CD4-positive, alpha-beta T cell treated with Interleukin-10 for 1 hour (primary cell): ENCODE data around the gene HELLS.
A peak's percentile ranks its signal among the peaks of the same experiment; 100 is the strongest.
"Not testable (repeated sequence)": the region's sequence is repeated elsewhere in the genome, so short reads cannot be mapped to it uniquely, and the experiment has no call there.

ENCODE experiments used
- DNase-seq: peaks from one replicate; pipeline ENCODE4 v3.0.0-alpha.2; 2020

HELLS gene

GRCh38 chr10:94545391-94546048 is at the start of gene HELLS:
Gene HELLS, plus strand, starts transcription at chr10:94545788. Its CDS starts 134 bp downstream, at chr10:94545922.
- DNase-seq: peak; percentile 80

- no peak for DNase-seq
Observed at GRCh38 chr10:94496010-94496409, 49.6 kb upstream of the HELLS start.

GRCh38 chr10:94496646-94497045 is 48.9 kb upstream of the HELLS start:
- no peak for DNase-seq

- DNase-seq: no peak
Observed at GRCh38 chr10:94500063-94500462, 45.5 kb upstream of the HELLS start.

GRCh38 chr10:94521276-94522250 is 24.0 kb upstream of the HELLS start:
- no peak for DNase-seq

- DNase-seq: no peak
Observed at GRCh38 chr10:94524146-94524545, 21.4 kb upstream of the HELLS start.

GRCh38 chr10:94524711-94525110 is 20.9 kb upstream of the HELLS start:
- DNase-seq: no peak

- not testable (repeated sequence) for DNase-seq
Observed at GRCh38 chr10:94531550-94531949, 14.0 kb upstream of the HELLS start.

- no peak for DNase-seq
Observed at GRCh38 chr10:94533027-94533426, 12.6 kb upstream of the HELLS start.

GRCh38 chr10:94542282-94542681 is 3.3 kb upstream of the HELLS start:
- not testable (repeated sequence) for DNase-seq

GRCh38 chr10:94546049-94546900 is 687 bp downstream of the HELLS start:
- DNase-seq: peak; percentile 22

GRCh38 chr10:94546901-94547185 is 1.3 kb downstream of the HELLS start:
- no peak for DNase-seq

- no peak for DNase-seq
Observed at GRCh38 chr10:94549221-94549620, 3.6 kb downstream of the HELLS start.

GRCh38 chr10:94567714-94568307 is 22.2 kb downstream of the HELLS start:
- DNase-seq: not testable (repeated sequence)

GRCh38 chr10:94571081-94571480 is 25.5 kb downstream of the HELLS start:
- no peak for DNase-seq

GRCh38 chr10:94571528-94571927 is 25.9 kb downstream of the HELLS start:
- no peak for DNase-seq

GRCh38 chr10:94578790-94579189 is 33.2 kb downstream of the HELLS start:
- no peak for DNase-seq

- DNase-seq: no peak
Observed at GRCh38 chr10:94583124-94583523, 37.5 kb downstream of the HELLS start.

GRCh38 chr10:94591461-94592205 is 46.0 kb downstream of the HELLS start:
- DNase-seq: no peak

- DNase-seq: no peak
Observed at GRCh38 chr10:94602729-94603515, 57.3 kb downstream of the HELLS start.

GRCh38 chr10:94607111-94607510 is 61.5 kb downstream of the HELLS start:
- no peak for DNase-seq
